NT2/D1 (cell line): ENCODE data around the gene SELENOF.
A peak's percentile ranks its signal among the peaks of the same experiment; 100 is the strongest.
"Not testable (repeated sequence)": the region's sequence is repeated elsewhere in the genome, so short reads cannot be mapped to it uniquely, and the experiment has no call there.

Experiments used
- DNase-seq: peaks from one replicate; pipeline ENCODE4 v3.0.0-alpha.2; 2011; ENCODE audit warnings: low read depth, low spot score
- H3K27me3 ChIP-seq: 2 replicates; pipeline ENCODE4 v1.6.0; 2011; ENCODE audit warnings: mild to moderate bottlenecking; ENCODE audit not compliant: insufficient read length, insufficient read depth
- H3K36me3 ChIP-seq: 2 replicates; pipeline ENCODE4 v1.6.1; 2011; ENCODE audit warnings: mild to moderate bottlenecking, low read length, mixed read lengths; ENCODE audit not compliant: insufficient read depth, insufficient read length
- H3K4me1 ChIP-seq: 2 replicates; pipeline ENCODE4 v1.5.1; 2011; ENCODE audit not compliant: insufficient read depth, insufficient read length
- H3K4me3 ChIP-seq: 2 replicates; pipeline ENCODE4 v1.5.1; 2011; ENCODE audit warnings: low read depth; ENCODE audit not compliant: insufficient read length
- H3K9ac ChIP-seq: 2 replicates; pipeline ENCODE4 v1.6.0; 2011; ENCODE audit warnings: low read depth; ENCODE audit not compliant: insufficient read length
- H3K9me3 ChIP-seq: 2 replicates; pipeline ENCODE4 v1.5.1; 2011; ENCODE audit warnings: mild to moderate bottlenecking, low read length; ENCODE audit not compliant: insufficient read depth
- SUZ12 ChIP-seq: IDR thresholded peaks from 2 replicates; pipeline ENCODE4 v1.6.1; 2011; ENCODE audit not compliant: insufficient read length, insufficient read depth; ENCODE audit errors: extremely low read depth
- YY1 ChIP-seq: IDR thresholded peaks from 2 replicates; pipeline ENCODE4 v1.6.1; 2011; ENCODE audit not compliant: insufficient read length, insufficient read depth
- ZNF274 ChIP-seq: IDR thresholded peaks from 2 replicates; pipeline ENCODE4 v1.6.1; 2011; ENCODE audit warnings: mild to moderate bottlenecking, low read depth, low read length

Gene SELENOF

GRCh38 chr1:86915737-86916235, 1.9 kb upstream of the SELENOF start:
- H3K36me3 ChIP-seq = peaks cover 14% of the 10 kb centered on the region
- no peak for DNase-seq
- peak overlapping the region; percentile 83 for H3K4me3 ChIP-seq
- peak overlapping the region; percentile 93 for H3K9ac ChIP-seq
- no peaks in the 10 kb centered on the region for H3K27me3 ChIP-seq
- H3K9me3 ChIP-seq = peaks cover 8% of the 10 kb centered on the region; the same call in 1 of the 2 replicates
- no peaks in the 10 kb centered on the region for H3K4me1 ChIP-seq
- no peak for TF ChIP-seq SUZ12
- no peak for TF ChIP-seq YY1
- TF ChIP-seq ZNF274 = no peak

- DNase-seq = peak; percentile 49
- H3K4me1 ChIP-seq = no peaks in the 10 kb centered on the region
These were observed 1.2 kb upstream of the SELENOF start for GRCh38 chr1:86914998-86915736.

GRCh38 chr1:86914601-86914997, 673 bp upstream of the SELENOF start, which contains the start of gene HS2ST1:
TSS of gene HS2ST1 (plus strand) at chr1:86914635.
- Histone ChIP-seq H3K9me3 (no peaks in the 10 kb centered on the region), H3K4me3 (peak within 1 kb of the TSS; percentile 93), H3K36me3 (peaks cover 26% of the 10 kb centered on the region), H3K9ac (peak within 1 kb of the TSS; percentile 99), H3K4me1 (no peaks in the 10 kb centered on the region), H3K27me3 (no peaks in the 10 kb centered on the region)
- TF ChIP-seq ZNF274 (no peak), SUZ12 (no peak), YY1 (no peak)
- DNase-seq = no peak

More at GRCh38 chr1:86914998-86915736, 1.2 kb upstream of the SELENOF start:
- Histone ChIP-seq H3K36me3 (peaks cover 21% of the 10 kb centered on the region), H3K27me3 (no peaks in the 10 kb centered on the region), H3K4me3 (peak overlapping the region; percentile 83), H3K9me3 (0 out of 2 replicates have a peak, but pooled peaks cover 2% of the 10 kb centered on the region), H3K9ac (peak overlapping the region; percentile 93)
- TF ChIP-seq ZNF274 = no peak
- no peak for TF ChIP-seq SUZ12
- TF ChIP-seq YY1 = no peak

- Histone ChIP-seq H3K27me3 (no peaks in the 10 kb centered on the region), H3K9me3 (no peaks in the 10 kb centered on the region), H3K4me3 (peak overlapping the region; percentile 93), H3K4me1 (no peaks in the 10 kb centered on the region), H3K9ac (peak overlapping the region; percentile 99), H3K36me3 (peaks cover 30% of the 10 kb centered on the region)
- TF ChIP-seq ZNF274 (no peak), YY1 (no peak), SUZ12 (no peak)
- DNase-seq = no peak
These were observed 479 bp downstream of the SELENOF start for GRCh38 chr1:86913399-86913895.

GRCh38 chr1:86912281-86912900, 1.5 kb downstream of the SELENOF start:
- no peaks in the 10 kb centered on the region for H3K27me3 ChIP-seq
- H3K4me3 ChIP-seq = peak overlapping the region; percentile 93
- TF ChIP-seq YY1 (no peak), ZNF274 (no peak), SUZ12 (no peak)
- DNase-seq = no peak
- no peak overlapping the region for H3K9ac ChIP-seq
- H3K4me1 ChIP-seq = no peaks in the 10 kb centered on the region
- peaks cover 38% of the 10 kb centered on the region for H3K36me3 ChIP-seq
- H3K9me3 ChIP-seq = no peaks in the 10 kb centered on the region

GRCh38 chr1:86906419-86906818, 7.5 kb downstream of the SELENOF start:
- no peak overlapping the region for H3K9ac ChIP-seq
- TF ChIP-seq YY1 (no peak), ZNF274 (no peak), SUZ12 (no peak)
- peaks cover 31% of the 10 kb centered on the region for H3K9me3 ChIP-seq
- DNase-seq = no peak
- H3K4me1 ChIP-seq = no peaks in the 10 kb centered on the region
- no peaks in the 10 kb centered on the region for H3K27me3 ChIP-seq
- H3K4me3 ChIP-seq = no peak overlapping the region
- H3K36me3 ChIP-seq = peaks cover 59% of the 10 kb centered on the region

GRCh38 chr1:86905875-86906274, 8.1 kb downstream of the SELENOF start:
- H3K4me1 ChIP-seq = no peaks in the 10 kb centered on the region
- no peak for DNase-seq
- no peak overlapping the region for H3K4me3 ChIP-seq
- H3K9me3 ChIP-seq = peaks cover 36% of the 10 kb centered on the region
- H3K27me3 ChIP-seq = no peaks in the 10 kb centered on the region
- H3K9ac ChIP-seq = no peak overlapping the region
- peaks cover 59% of the 10 kb centered on the region for H3K36me3 ChIP-seq
- TF ChIP-seq ZNF274 (no peak), SUZ12 (no peak), YY1 (no peak)

GRCh38 chr1:86899401-86899800, 14.5 kb downstream of the SELENOF start:
- not testable (repeated sequence) for H3K4me1 ChIP-seq, H3K27me3 ChIP-seq, H3K4me3 ChIP-seq, H3K9ac ChIP-seq, DNase-seq
- H3K36me3 ChIP-seq = peaks cover 51% of the 10 kb centered on the region
- H3K9me3 ChIP-seq = peaks cover 36% of the 10 kb centered on the region
